Hippocampal formation (tissue), 2 donors: ENCODE results near the gene ATP13A1.
A peak's percentile ranks its signal among the peaks of the same experiment; 100 is the strongest.

ENCODE experiments used
- DNase-seq, 2 donors: peaks; one replicate each; lab custom pipeline; 2025; lab: John Stamatoyannopoulos, UW

The ATP13A1 gene

GRCh38 chr19:19662871-19663255 is 613 bp downstream of the ATP13A1 start:
- DNase-seq, result no peak

- no peak for DNase-seq
Measured at GRCh38 chr19:19662344-19662743, 1.1 kb downstream of the ATP13A1 start.

GRCh38 chr19:19661675-19662251 is 1.7 kb downstream of the ATP13A1 start:
- no peak for DNase-seq

GRCh38 chr19:19661141-19661674 is 2.3 kb downstream of the ATP13A1 start:
- DNase-seq, result no peak

- no peak for DNase-seq
Measured at GRCh38 chr19:19659646-19660245, 3.7 kb downstream of the ATP13A1 start.

GRCh38 chr19:19657397-19657783 is 6.1 kb downstream of the ATP13A1 start:
- DNase-seq, result peak in 1 of 2 donors; percentile 30

GRCh38 chr19:19656451-19657396 is 6.8 kb downstream of the ATP13A1 start:
- DNase-seq, result no peak

GRCh38 chr19:19655641-19656343 is 7.7 kb downstream of the ATP13A1 start:
- DNase-seq, result no peak

- DNase-seq, result no peak
Measured at GRCh38 chr19:19655051-19655594, 8.4 kb downstream of the ATP13A1 start.

GRCh38 chr19:19654441-19654840 is 9.0 kb downstream of the ATP13A1 start:
- DNase-seq, result no peak

GRCh38 chr19:19653597-19654147 is 9.8 kb downstream of the ATP13A1 start:
- no peak for DNase-seq

GRCh38 chr19:19652482-19653295 is 10.8 kb downstream of the ATP13A1 start:
- DNase-seq, result no peak

GRCh38 chr19:19651076-19651475 is 12.4 kb downstream of the ATP13A1 start:
- peak in 1 of 2 donors; percentile 27 for DNase-seq

GRCh38 chr19:19650331-19650730 is 13.1 kb downstream of the ATP13A1 start:
- DNase-seq, result no peak

GRCh38 chr19:19649580-19649995 is 13.9 kb downstream of the ATP13A1 start:
- DNase-seq, result no peak

GRCh38 chr19:19649155-19649554 is 14.3 kb downstream of the ATP13A1 start:
- DNase-seq, result no peak

- no peak for DNase-seq
Measured at GRCh38 chr19:19647037-19647835, 16.2 kb downstream of the ATP13A1 start.

GRCh38 chr19:19645233-19645870 is 18.1 kb downstream of the ATP13A1 start:
- DNase-seq, result no peak

- DNase-seq, result no peak
Measured at GRCh38 chr19:19644054-19644388, 19.5 kb downstream of the ATP13A1 start.
